Esophagus muscularis mucosa (tissue), 4 donors: ENCODE results near the gene SCAMP1. TPM values are rescaled to one million over a fixed set of nuclear protein-coding genes. Genes with fewer than 3 reads are reported as not detected.
A peak's percentile ranks its signal among the peaks of the same experiment; 100 is the strongest.

Source experiments
- DNase-seq: peaks from one replicate; pipeline ENCODE4 v3.0.0-alpha.2; 2017; ENCODE audit errors: extremely low spot score
- H3K27ac ChIP-seq, 4 donors: fragments of 200-600 bp; sonication (generic); replicated peaks in 1 of 4; 1 replicate in 3 of 4; 2 replicates in 1 of 4; pipeline ENCODE4 v1.5.1; 2016 to 2019; ENCODE audit warnings: mild to moderate bottlenecking in 1 of 4
- H3K27me3 ChIP-seq, 4 donors: fragments of 200-600 bp; sonication (generic); one replicate each; pipeline versions ENCODE4 v1.5.1 to v1.6.0; 2016 to 2019
- H3K36me3 ChIP-seq, 4 donors: fragments of 200-600 bp; sonication (generic); one replicate each; pipeline ENCODE4 v1.5.1; 2016 to 2019
- H3K4me1 ChIP-seq, 4 donors: fragments of 200-600 bp; sonication (generic); one replicate each; pipeline ENCODE4 v1.5.1; 2016 to 2019
- H3K4me3 ChIP-seq, 4 donors: fragments of 200-600 bp; sonication (generic); 1 replicate in 2 of 4; 2 replicates in 2 of 4; pipeline ENCODE4 v1.5.1; 2016 to 2019; ENCODE audit warnings: mild to moderate bottlenecking in 4 of 4, moderate library complexity in 1 of 4
- H3K9me3 ChIP-seq, 4 donors: fragments of 200-600 bp; sonication (generic); 1 replicate in 3 of 4; 2 replicates in 1 of 4; pipeline ENCODE4 v1.5.1; 2016 to 2019
- CTCF ChIP-seq, 3 experiments: fragments of 200-600 bp in 2 of 3; fragments of 450-650 bp in 1 of 3; sonication (generic) in 2 of 3; IDR thresholded peaks; one replicate each; pipeline ENCODE4 v1.5.1; 2017 to 2019; ENCODE audit warnings: antibody characterized with exemption in 3 of 3, mild to moderate bottlenecking in 2 of 3, moderate library complexity in 1 of 3
- EP300 ChIP-seq: sonication (generic); formaldehyde crosslinking; IDR thresholded peaks from one replicate; pipeline ENCODE4 v1.6.1; 2017; ENCODE audit warnings: antibody characterized with exemption
- POLR2A ChIP-seq: fragments of 450-650 bp; IDR thresholded peaks from one replicate; pipeline ENCODE4 v1.6.1; 2017; ENCODE audit warnings: antibody characterized with exemption, moderate library complexity, mild to moderate bottlenecking, low read depth
- POLR2AphosphoS5 ChIP-seq, 2 donors: sonication (generic); formaldehyde crosslinking; IDR thresholded peaks; one replicate each; pipeline ENCODE4 v1.6.1; 2017; ENCODE audit warnings: antibody characterized with exemption in 2 of 2
- WGBS: methylation state at CpG from one replicate; pipeline ENCODE4 v1.1.5; 2018; 5-methylcytosine and 5-hydroxymethylcytosine counted together
- intact Hi-C: fragments of 100-400 bp; cut with DNase I; formaldehyde crosslinking; loops from one replicate; pipeline ENCODE4 v1.15.1; 2023
- total RNA-seq, 4 donors: library from RNA; depleted of rRNA; stranded (reverse); fragments of >200 nt; gene quantifications; one replicate each; pipeline versions ENCODE4 v1.1.0 to v1.2.1, GENCODE V29; 2016

SCAMP1 gene
- total RNA-seq, 4 donors from 2014 or later = 24.7 to 36.8 (median 30.8) TPM

GRCh38 chr5:78521455-78521854 is 161.0 kb downstream of the SCAMP1 start:
- Histone ChIP-seq H3K4me3 (no peak overlapping the region), H3K27ac (no peak overlapping the region), H3K36me3 (no peaks in the 10 kb centered on the region), H3K4me1 (peaks cover 42 to 67% (median 58%) of the 10 kb centered on the region in 4 donors), H3K27me3 (no peaks in the 10 kb centered on the region), H3K9me3 (no peaks in the 10 kb centered on the region)
- intact Hi-C loops = no loop called here
- no peak for DNase-seq
- no peak for TF ChIP-seq EP300
- TF ChIP-seq POLR2A = no peak
- no peak for TF ChIP-seq CTCF (IDR thresholded peaks at IDR 0.05)
- TF ChIP-seq POLR2AphosphoS5 (IDR thresholded peaks at IDR 0.05) = no peak
- 74% methylated on average over 2 of the region's 2 CpGs for WGBS

GRCh38 chr5:78522476-78523260 is 162.3 kb downstream of the SCAMP1 start:
- H3K4me1 ChIP-seq = peaks cover 54 to 79% (median 69%) of the 10 kb centered on the region in 4 donors
- intact Hi-C loops = no loop called here

GRCh38 chr5:78523314-78524193 is 163.1 kb downstream of the SCAMP1 start:
- peaks cover 54 to 83% (median 69%) of the 10 kb centered on the region in 4 donors for H3K4me1 ChIP-seq

More at GRCh38 chr5:78522476-78523260, 162.3 kb downstream of the SCAMP1 start:
- TF ChIP-seq EP300 = no peak
- TF ChIP-seq CTCF (IDR thresholded peaks at IDR 0.05) = no peak
- TF ChIP-seq POLR2AphosphoS5 (IDR thresholded peaks at IDR 0.05) = no peak
- TF ChIP-seq POLR2A = no peak
- DNase-seq = no peak
- H3K27me3 ChIP-seq = no peaks in the 10 kb centered on the region
- H3K36me3 ChIP-seq = no peaks in the 10 kb centered on the region
- H3K9me3 ChIP-seq = no peaks in the 10 kb centered on the region
- 81% methylated on average over 9 of the region's 9 CpGs for WGBS
- H3K4me3 ChIP-seq = no peak overlapping the region
- peak overlapping the region in 3 of 4 donors; percentile 69 to 76 (median 72) for H3K27ac ChIP-seq

GRCh38 chr5:78526049-78526525 is 165.7 kb downstream of the SCAMP1 start:
- Histone ChIP-seq H3K36me3 (no peaks in the 10 kb centered on the region), H3K4me3 (no peak overlapping the region), H3K27ac (peak overlapping the region; percentile 80 to 90 (median 83)), H3K27me3 (no peaks in the 10 kb centered on the region), H3K4me1 (peaks cover 50 to 83% (median 71%) of the 10 kb centered on the region in 4 donors), H3K9me3 (no peaks in the 10 kb centered on the region)
- WGBS = 79% methylated on average over 7 of the region's 7 CpGs
- no peak for DNase-seq
- no peak for TF ChIP-seq EP300
- TF ChIP-seq POLR2AphosphoS5 (IDR thresholded peaks at IDR 0.05) = peak in 1 of 2 donors; percentile 44
- intact Hi-C loops = no loop called here

More at GRCh38 chr5:78523314-78524193, 163.1 kb downstream of the SCAMP1 start:
- 69% methylated on average over 15 of the region's 15 CpGs for WGBS
- intact Hi-C loops = no loop called here
- no peak for DNase-seq
- H3K27ac ChIP-seq = peak overlapping the region; percentile 69 to 76 (median 72)
- H3K9me3 ChIP-seq = no peaks in the 10 kb centered on the region
- H3K27me3 ChIP-seq = no peaks in the 10 kb centered on the region
- no peak overlapping the region for H3K4me3 ChIP-seq
- no peaks in the 10 kb centered on the region for H3K36me3 ChIP-seq
- TF ChIP-seq EP300 (no peak), CTCF (IDR thresholded peaks at IDR 0.05) (no peak), POLR2AphosphoS5 (IDR thresholded peaks at IDR 0.05) (no peak), POLR2A (no peak)
